A673 (cell line): ENCODE results near the gene GRAP2. TPM values are rescaled to one million over a fixed set of nuclear protein-coding genes. Genes with fewer than 3 reads are reported as not detected.

ENCODE experiments used
- BruUV-seq: library from RNA; stranded (reverse); fragments of 400-500 nt; replicated peaks from 2 replicates; lab custom pipeline; 2021; lab: Mats Ljungman, UMichigan
- CTCF ChIA-PET: fragments of 300-600 bp; sonication (Branson Sonifier 250); formaldehyde crosslinking; loops from one replicate; lab custom pipeline; 2022; ENCODE audit warnings: antibody characterized with exemption; lab: Charles Lee
- POLR2A ChIA-PET: fragments of 300-600 bp; sonication (Branson Sonifier 250); formaldehyde crosslinking; loops from one replicate; lab custom pipeline; 2022; ENCODE audit warnings: antibody characterized with exemption; ENCODE audit not compliant: low non-redundant PET; lab: Charles Lee
- DNase-seq: peaks from one replicate; pipeline ENCODE4 v3.0.0-alpha.2; 2015; ENCODE audit warnings: low spot score
- H3K27ac ChIP-seq: fragments of 200-600 bp; sonication (generic); 2 replicates; pipeline ENCODE4 v1.5.1; 2016; ENCODE audit warnings: mixed run types, low read depth, mild to moderate bottlenecking, mixed read lengths, antibody characterized with exemption, low read length; ENCODE audit not compliant: poor library complexity, severe bottlenecking
- H3K27me3 ChIP-seq: fragments of 200-600 bp; sonication (generic); replicated peaks from 2 replicates; pipeline ENCODE4 v1.6.1; 2017; ENCODE audit warnings: mixed run types, low read depth, mild to moderate bottlenecking, mixed read lengths, antibody characterized with exemption, low read length; ENCODE audit not compliant: insufficient read depth, poor library complexity
- H3K36me3 ChIP-seq: fragments of 200-600 bp; sonication (generic); 2 replicates; pipeline ENCODE4 v1.6.1; 2016; ENCODE audit warnings: mixed run types, mild to moderate bottlenecking, mixed read lengths, antibody characterized with exemption, low read length; ENCODE audit not compliant: insufficient read depth, poor library complexity, severe bottlenecking
- H3K4me1 ChIP-seq: fragments of 200-600 bp; sonication (generic); 2 replicates; pipeline ENCODE4 v1.6.1; 2017; ENCODE audit warnings: mixed run types, mild to moderate bottlenecking, mixed read lengths, antibody characterized with exemption, low read length; ENCODE audit not compliant: insufficient read depth, poor library complexity, severe bottlenecking
- H3K4me3 ChIP-seq: fragments of 200-600 bp; sonication (generic); 2 replicates; pipeline ENCODE4 v1.5.1; 2016; ENCODE audit warnings: low read depth, mixed run types, mild to moderate bottlenecking, mixed read lengths, low read length; ENCODE audit not compliant: poor library complexity, severe bottlenecking
- H3K9me3 ChIP-seq: fragments of 200-600 bp; sonication (generic); 2 replicates; pipeline ENCODE4 v1.6.1; 2016; ENCODE audit warnings: mixed run types, low read depth, mild to moderate bottlenecking, mixed read lengths, antibody characterized with exemption, low read length; ENCODE audit not compliant: poor library complexity, severe bottlenecking
- EZH2 ChIP-seq: fragments of 200-600 bp; sonication (generic); IDR thresholded peaks from 2 replicates; pipeline ENCODE4 v1.6.1; 2017; ENCODE audit warnings: borderline replicate concordance, low read depth, mild to moderate bottlenecking, mixed read lengths, antibody characterized with exemption, low read length; ENCODE audit not compliant: poor library complexity, severe bottlenecking
- intact Hi-C: fragments of 100-400 bp; cut with micrococcal nuclease; formaldehyde crosslinking; loops from one replicate; pipeline ENCODE4 v1.10.0; 2022; ENCODE audit not compliant: unreplicated experiment
- total RNA-seq: library from RNA; stranded (reverse); gene quantifications from 2 replicates; pipeline ENCODE4 v1.2.3, GENCODE V29; 2021
- TF ChIP-seq, protein P1 (sequence below): fragments of 300-800, 200-600 bp; sonication (generic); conservative IDR thresholded peaks from 2 replicates; pipeline ENCODE4 v1.5.1; 2017; ENCODE audit warnings: low read depth, mild to moderate bottlenecking, antibody characterized with exemption, low read length, moderate library complexity, mixed read lengths

The GRAP2 gene
- total RNA-seq, 1 experiment from 2014 or later: not detected

DNA sequence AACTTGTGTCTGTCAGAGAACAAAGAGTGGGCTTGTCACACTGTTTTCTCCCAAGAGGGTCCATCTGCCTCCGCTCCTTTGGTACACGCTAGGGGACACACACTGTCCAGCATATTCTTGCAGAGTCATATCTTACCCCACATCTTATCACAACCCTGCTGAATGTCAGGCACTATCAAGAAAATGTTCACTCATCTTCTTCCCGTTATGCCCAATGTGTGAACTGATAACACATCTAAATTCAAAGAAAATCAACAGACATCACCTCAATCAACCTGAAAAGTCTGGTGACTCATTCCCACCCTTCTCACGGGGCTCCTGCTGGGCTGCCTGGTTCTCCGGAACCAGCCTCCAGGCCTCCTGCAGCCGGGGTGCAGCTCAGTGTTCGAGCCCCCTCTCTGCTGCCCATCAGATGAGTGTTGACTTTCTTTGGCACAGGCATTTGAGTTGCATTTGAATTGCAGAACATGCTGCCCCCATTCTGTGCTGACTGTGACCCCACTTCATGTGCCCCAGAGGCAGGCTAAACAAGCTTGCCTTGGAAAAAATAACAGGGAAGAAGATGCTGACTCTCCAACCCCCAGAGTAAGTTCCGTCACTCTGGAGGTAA is 19.4 kb downstream of the GRAP2 start:
- TF ChIP-seq EZH2: no peak
- TF ChIP-seq, protein P1, sequence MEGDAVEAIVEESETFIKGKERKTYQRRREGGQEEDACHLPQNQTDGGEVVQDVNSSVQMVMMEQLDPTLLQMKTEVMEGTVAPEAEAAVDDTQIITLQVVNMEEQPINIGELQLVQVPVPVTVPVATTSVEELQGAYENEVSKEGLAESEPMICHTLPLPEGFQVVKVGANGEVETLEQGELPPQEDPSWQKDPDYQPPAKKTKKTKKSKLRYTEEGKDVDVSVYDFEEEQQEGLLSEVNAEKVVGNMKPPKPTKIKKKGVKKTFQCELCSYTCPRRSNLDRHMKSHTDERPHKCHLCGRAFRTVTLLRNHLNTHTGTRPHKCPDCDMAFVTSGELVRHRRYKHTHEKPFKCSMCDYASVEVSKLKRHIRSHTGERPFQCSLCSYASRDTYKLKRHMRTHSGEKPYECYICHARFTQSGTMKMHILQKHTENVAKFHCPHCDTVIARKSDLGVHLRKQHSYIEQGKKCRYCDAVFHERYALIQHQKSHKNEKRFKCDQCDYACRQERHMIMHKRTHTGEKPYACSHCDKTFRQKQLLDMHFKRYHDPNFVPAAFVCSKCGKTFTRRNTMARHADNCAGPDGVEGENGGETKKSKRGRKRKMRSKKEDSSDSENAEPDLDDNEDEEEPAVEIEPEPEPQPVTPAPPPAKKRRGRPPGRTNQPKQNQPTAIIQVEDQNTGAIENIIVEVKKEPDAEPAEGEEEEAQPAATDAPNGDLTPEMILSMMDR: no peak
- Histone ChIP-seq H3K27ac (no peak overlapping the region), H3K9me3 (no peaks in the 10 kb centered on the region), H3K4me1 (no peaks in the 10 kb centered on the region), H3K4me3 (no peak overlapping the region), H3K36me3 (no peaks in the 10 kb centered on the region), H3K27me3 (peaks cover 20% of the 10 kb centered on the region)
- CTCF ChIA-PET: no interaction called here
- no peak for DNase-seq
- no TSS peak for BruUV-seq
- POLR2A ChIA-PET: no interaction called here
- intact Hi-C loops: no loop called here

DNA sequence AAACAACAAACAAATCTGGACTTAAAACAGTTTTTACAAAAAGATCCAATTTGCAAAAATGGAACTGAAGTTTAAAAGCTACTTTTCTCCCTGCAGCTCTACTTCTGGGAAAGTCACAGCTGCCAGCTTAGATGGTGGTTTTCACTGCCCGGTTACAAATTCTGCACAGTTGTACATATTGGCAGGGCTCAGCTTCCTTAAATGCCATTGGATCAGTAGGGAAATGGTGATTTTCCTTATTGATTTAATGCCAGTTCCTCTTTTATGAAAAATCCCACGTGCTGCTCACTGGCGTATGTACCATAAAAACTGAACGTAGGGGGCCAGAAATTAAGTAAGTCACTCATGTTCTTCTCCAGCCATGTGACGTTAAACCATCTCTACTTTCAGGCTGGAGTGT is 22.8 kb downstream of the GRAP2 start:
- TF ChIP-seq, protein P1: no peak
- TF ChIP-seq EZH2: no peak
- Histone ChIP-seq H3K4me1 (no peaks in the 10 kb centered on the region), H3K4me3 (no peak overlapping the region), H3K27me3 (peaks cover 29% of the 10 kb centered on the region), H3K9me3 (no peaks in the 10 kb centered on the region), H3K36me3 (no peaks in the 10 kb centered on the region), H3K27ac (no peak overlapping the region)
- ChIA-PET CTCF (no interaction called here), POLR2A (no interaction called here)
- BruUV-seq: no TSS peak
- intact Hi-C loops: no loop called here
- DNase-seq: no peak

DNA sequence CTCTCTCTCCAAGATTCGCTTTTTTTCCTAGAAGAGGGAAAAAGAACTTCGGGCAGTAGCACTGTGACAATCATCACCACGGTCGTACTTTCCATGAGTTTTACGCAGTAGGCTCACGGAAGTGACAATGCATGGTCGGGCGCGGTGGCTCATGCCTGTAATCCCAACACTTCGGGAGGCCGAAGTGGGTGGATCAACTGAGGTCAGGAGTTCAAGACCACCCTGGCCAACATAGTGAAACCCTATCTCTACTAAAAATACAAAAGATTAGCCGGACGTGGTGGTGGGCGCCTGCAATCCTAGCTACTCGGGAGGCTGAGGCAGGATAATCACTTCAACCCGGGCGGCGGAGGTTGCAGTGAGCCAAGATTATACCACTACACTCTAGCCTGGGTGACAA is 23.4 kb downstream of the GRAP2 start:
- CTCF ChIA-PET: no interaction called here
- Histone ChIP-seq H3K36me3 (no peaks in the 10 kb centered on the region), H3K27me3 (peaks cover 32% of the 10 kb centered on the region), H3K4me1 (no peaks in the 10 kb centered on the region), H3K4me3 (no peak overlapping the region), H3K9me3 (no peaks in the 10 kb centered on the region), H3K27ac (no peak overlapping the region)
- POLR2A ChIA-PET: interaction anchor here (0.7 kb wide), 1 partner anchor 9 kb away, joined by 3 read pairs; no protein-coding TSS in a partner anchor
- TF ChIP-seq, protein P1: no peak
- TF ChIP-seq EZH2: no peak
- DNase-seq: no peak
- intact Hi-C loops: no loop called here
- BruUV-seq: no TSS peak
